GOT3 (cell line): Measurements from ENCODE around the gene CDK11A.
"Not testable (repeated sequence)": the region's sequence is repeated elsewhere in the genome, so short reads cannot be mapped to it uniquely, and the experiment has no call there.

Experiments used
- DNase-seq: peaks from one replicate; lab custom pipeline; 2025; ENCODE audit warnings: mixed read lengths; lab: John Stamatoyannopoulos, UW

Gene CDK11A

GRCh38 chr1:1721201-1721600 is 3.0 kb downstream of the CDK11A start:
- DNase-seq, result no peak

DNA sequence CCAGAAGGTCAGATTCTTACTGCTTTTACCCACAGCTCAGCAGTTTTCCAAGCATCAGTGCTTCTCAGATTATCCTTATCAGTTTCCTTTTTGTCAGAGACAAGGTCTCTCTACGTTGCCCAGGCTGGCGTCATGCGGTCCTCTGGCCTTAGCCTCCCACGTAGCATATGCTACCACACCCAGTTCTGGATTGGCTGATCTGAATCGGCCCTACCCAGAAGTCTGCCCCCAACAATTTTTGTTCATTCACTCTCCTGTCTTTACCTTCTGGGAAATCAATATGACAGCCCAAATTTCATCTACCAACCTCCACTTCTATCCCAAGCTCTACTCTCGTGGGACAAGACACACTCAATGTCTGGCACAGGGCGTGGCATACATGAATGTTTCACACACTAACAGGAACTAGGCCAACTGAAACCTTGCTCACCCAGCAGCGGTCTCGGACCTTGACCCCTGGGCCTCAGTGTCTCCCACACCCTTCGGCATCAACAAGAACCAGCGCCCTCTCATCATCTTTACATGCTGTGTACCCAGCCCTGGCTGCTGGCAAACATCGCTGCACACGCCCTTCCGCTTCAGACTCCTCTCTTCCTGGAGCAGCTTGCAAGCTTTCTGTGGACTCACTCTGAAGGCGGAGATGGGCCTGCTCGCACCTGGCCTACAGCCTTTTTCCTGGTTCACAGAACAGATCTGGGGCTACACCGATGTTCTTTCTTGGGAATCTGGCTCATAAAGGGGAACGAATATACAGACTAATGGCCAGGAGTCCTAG is 8.9 kb downstream of the CDK11A start:
- DNase-seq, result not testable (repeated sequence)

GRCh38 chr1:1707897-1708296 is 16.3 kb downstream of the CDK11A start:
- not testable (repeated sequence) for DNase-seq

DNA sequence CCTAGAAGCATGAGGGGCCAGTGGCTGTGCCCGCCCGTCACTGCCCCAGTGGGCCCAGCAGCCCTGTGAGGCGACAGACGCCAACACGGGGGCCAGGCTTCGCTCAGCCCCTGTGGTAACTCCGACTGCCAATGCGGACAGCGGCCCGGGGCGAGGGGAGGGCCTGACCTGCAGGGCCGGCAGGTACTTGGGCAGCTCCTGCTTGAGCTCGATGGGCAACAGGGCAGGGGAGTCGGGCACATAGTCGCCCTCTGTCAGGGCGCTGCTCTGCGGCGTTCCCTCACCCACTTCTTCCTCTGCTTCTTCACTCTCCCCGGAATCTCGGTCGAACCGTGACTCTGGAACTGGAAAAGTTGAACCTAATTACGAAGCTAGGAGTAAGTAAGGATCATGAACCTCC is 16.9 kb downstream of the CDK11A start:
- not testable (repeated sequence) for DNase-seq

GRCh38 chr1:1705623-1706022 is 18.5 kb downstream of the CDK11A start:
- DNase-seq, result not testable (repeated sequence)

DNA sequence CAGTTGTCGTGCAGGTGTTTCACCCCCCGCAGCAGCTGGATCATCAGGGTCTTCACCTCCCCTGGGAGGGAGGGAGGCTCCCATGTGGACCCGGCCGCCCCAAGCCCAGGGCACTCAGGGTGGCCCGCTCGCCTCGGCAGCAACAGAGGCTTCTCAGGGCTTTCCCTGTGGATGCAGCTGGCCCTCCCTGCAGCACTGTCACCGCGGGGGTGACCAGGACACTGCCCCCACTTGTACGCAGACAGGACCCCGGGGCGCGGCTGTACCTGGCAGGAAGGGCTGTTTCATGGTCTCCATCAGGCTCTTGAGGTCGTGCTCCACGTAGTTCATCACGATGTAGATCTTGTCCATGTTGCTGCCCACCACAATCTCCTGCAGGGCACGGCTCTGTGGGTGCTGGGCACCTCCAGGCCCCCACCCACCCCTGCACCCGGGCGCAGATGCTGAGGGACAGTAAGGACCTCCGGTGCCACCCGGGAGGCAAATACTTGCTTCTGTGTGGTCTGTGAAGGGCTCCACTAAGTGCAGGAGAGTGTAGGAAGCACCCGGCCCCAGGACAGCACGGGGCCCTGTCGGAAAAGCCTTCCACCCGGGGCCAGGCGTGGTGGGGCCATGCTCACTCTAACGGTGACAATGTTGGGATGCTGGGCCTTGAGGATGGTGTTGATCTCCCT is 19.7 kb downstream of the CDK11A start:
- DNase-seq, result not testable (repeated sequence)

DNA sequence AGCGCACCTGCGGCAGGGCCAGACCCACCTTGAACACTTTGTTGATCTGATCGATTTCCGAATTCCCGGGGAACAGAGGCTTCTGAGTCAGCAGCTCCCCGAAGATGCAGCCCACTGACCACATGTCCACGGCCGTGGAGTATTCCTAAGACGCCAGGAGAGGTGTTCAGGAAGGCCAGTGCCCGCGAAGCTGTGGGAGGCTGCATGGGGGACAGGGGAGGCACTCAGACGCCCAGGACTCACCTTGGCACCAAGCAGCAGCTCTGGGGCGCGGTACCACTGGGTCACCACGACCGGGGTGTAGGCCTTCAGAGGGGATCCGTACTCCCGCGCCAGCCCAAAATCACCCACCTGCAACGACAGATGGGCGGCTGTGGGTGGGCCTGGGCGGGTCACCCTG is 20.4 kb downstream of the CDK11A start:
- no peak for DNase-seq

- DNase-seq, result not testable (repeated sequence)
Measured at GRCh38 chr1:1702506-1702905, 21.7 kb downstream of the CDK11A start.

DNA sequence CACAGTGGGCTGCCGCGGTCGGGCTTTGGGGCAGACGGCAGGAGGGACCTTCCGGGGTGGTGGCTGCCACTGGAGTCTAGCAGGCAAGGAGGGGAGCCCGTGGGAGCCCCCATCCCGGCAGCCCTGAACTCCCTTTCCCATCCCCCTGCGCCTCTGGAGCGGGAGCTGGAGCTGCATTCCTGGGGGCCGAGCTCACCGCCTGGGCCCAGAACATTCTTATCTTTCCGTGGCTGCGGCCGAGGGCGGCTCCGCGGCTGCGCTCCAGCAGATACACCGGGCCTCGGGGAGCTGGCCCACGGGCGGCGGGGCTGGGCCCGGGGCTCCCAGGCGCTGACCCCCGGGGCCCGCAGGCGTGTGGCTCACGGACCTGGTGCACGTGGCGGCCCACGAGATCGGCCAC is 23.6 kb downstream of the CDK11A start:
- DNase-seq, result not testable (repeated sequence)

DNA sequence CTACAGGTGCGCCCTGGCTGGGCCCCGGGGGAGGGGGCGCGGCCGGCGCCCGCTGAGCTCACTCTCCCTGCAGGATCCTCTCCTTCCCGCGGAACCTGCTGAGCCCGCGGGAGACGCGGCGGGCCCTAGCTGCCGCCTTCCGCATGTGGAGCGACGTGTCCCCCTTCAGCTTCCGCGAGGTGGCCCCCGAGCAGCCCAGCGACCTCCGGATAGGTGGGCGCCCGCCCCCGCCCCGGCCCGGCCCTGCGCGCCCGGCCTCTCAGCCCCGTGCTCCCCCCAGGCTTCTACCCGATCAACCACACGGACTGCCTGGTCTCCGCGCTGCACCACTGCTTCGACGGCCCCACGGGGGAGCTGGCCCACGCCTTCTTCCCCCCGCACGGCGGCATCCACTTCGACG is 24.1 kb downstream of the CDK11A start:
- not testable (repeated sequence) for DNase-seq

DNA sequence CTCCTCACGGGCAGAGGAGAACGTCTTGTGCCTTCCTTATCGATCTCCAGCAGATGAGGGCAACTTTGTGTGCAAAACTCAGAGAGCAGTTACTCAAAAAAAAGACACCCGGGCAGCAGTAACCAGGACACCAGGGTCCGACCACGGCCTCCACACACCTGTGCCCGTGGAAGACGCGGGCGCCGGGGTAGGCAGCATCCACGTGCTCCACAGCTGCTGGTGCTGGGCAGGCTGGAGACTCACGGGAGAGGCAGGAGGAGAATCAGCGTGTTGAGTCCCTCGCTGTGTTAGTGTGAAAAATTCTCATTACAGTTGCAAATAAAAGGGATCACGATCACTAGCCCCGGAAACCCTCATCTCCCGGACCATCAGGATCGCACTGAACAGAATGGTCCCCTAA is 25.1 kb downstream of the CDK11A start:
- not testable (repeated sequence) for DNase-seq

DNA sequence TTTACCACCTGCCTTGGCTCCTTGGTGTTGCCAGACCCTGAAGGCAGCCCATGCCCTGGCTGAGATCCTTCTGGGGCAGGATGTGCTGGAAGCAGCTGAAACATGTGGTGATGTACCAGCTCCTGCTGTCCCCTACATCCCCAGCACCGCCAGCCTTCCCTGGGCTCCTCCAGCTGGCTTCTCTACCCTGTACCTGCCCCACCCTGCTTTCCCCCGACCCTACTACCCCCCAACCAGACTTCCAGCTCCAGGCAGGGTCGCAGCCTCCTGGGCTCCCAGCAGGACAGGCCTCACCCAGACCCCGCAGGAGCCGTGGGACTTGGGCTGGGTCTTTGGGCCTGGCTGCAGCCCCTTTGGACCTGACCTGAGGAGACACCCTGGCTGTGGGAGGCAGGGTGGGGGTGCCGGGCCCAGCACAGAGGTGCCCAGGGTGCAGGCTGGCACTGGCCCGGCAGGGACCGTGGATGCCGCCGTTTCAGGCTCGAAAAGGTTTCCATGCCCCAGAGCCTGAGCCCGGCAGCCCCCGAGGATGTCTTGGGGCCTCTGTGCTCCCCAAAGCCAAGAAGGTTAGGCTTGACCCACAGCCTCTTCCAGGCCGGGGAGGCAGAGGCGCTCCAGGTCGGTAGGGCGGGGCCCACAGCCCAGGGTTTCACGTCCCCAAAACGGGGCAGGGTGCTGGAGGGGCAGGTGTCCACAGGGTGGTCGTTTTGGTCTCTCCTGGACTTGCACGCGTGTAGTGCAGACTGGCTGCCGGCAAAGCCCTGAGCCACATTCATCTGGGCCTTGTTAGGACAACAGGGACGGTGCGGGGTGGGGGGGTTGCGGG is 26.6 kb downstream of the CDK11A start:
- DNase-seq, result not testable (repeated sequence)

GRCh38 chr1:1696431-1697357 is 27.5 kb downstream of the CDK11A start:
- DNase-seq, result not testable (repeated sequence)

DNA sequence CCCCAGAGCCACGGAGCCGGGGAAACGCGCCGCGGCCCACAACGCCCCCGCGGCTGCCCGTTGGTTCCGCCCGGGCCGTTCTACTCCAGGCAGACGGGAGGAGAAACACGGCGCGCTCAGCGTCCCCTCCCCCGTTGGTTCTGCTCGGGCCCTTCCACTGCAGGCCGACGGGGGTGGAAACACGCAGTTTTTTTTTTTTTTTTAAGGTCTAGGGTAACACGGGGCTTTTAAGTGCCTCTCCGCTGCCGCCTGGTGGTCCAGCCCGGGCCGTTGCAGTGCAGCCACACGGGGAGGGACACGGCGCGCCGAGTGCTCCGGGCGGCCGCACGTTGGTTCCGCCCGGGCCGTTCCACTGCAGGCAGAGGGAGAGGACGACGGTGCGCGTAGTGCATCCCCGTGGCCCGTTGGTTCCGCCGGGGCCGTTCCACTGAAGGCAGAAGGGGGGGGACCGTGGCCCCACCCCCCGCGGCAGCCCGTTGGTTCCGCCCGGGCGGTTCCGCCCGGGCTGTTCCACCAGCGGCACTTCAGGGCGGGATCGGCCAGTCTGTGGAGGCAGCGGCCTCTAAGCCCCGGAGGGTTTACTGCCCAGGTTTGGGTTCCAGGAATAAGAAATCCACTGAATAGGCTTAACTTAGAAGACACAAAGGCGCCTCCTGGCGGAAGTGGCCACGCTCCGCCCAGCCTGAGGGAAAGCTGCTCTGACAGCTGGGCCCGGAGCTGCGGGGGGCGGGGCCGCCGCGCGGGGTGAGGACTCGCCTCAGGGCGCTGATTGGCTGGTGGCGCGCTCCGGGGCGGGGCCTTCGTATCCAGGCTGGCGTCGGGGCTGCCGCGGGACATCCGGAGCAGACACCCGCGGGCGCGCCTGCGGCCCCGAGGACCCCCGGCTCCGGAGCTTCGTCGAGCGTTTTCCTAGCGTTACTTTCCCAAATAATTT is 31.2 kb downstream of the CDK11A start, which contains the start of gene SLC35E2B:
SLC35E2B (minus strand) TSS at position 82 of the 934 bp plus-strand sequence. CDS start 16,096 bp downstream, outside the sequence.
- DNase-seq, result peak; percentile 85

- DNase-seq, result peak; percentile 85
Measured at GRCh38 chr1:1692324-1692713, 31.8 kb downstream of the CDK11A start.

GRCh38 chr1:1691443-1691842 is 32.7 kb downstream of the CDK11A start:
- not testable (repeated sequence) for DNase-seq

GRCh38 chr1:1689526-1689925 is 34.6 kb downstream of the CDK11A start:
- DNase-seq, result not testable (repeated sequence)

- DNase-seq, result no peak
Measured at GRCh38 chr1:1687846-1688245, 36.3 kb downstream of the CDK11A start.

- no peak for DNase-seq
Measured at GRCh38 chr1:1684031-1684681, 40.0 kb downstream of the CDK11A start.
